Measurements from ENCODE around the gene TRAP1.

DNA sequence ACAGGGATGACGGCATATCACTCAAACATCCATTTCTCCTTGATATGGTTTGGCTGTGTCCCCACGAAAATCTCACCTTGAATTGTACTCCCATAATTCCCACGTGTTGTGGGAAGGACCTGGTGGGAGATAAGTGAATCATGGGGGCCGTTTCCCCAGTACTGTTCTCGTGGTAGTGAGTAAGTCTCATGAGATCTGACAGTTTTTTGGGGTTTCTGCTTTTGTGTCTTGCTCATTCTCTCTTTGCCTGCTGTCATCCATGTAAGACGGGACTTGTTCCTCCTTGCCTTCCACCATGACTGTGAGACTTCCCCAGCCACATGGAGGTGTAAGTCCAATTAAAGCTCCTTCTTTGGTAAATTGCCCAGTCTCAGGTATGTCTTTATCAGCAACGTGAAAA, 30.3 kb downstream of the TRAP1 start:
- TF ChIP-seq TCF7L2 (IDR thresholded peaks at IDR 0.05; ENCODE audit: low read depth, low read length) = no peak
- TF ChIP-seq, protein P1, sequence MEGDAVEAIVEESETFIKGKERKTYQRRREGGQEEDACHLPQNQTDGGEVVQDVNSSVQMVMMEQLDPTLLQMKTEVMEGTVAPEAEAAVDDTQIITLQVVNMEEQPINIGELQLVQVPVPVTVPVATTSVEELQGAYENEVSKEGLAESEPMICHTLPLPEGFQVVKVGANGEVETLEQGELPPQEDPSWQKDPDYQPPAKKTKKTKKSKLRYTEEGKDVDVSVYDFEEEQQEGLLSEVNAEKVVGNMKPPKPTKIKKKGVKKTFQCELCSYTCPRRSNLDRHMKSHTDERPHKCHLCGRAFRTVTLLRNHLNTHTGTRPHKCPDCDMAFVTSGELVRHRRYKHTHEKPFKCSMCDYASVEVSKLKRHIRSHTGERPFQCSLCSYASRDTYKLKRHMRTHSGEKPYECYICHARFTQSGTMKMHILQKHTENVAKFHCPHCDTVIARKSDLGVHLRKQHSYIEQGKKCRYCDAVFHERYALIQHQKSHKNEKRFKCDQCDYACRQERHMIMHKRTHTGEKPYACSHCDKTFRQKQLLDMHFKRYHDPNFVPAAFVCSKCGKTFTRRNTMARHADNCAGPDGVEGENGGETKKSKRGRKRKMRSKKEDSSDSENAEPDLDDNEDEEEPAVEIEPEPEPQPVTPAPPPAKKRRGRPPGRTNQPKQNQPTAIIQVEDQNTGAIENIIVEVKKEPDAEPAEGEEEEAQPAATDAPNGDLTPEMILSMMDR (IDR thresholded peaks at IDR 0.05) = no peak

Measured in Panc1 (cell line).